PC-9 (cell line): ENCODE measurements around the gene SLC17A1. TPM values are rescaled to one million over a fixed set of nuclear protein-coding genes. Genes with fewer than 3 reads are reported as not detected.

Source experiments
- BruUV-seq: library from RNA; stranded (reverse); fragments of 400-500 nt; replicated peaks from 2 replicates; lab custom pipeline; 2021; lab: Mats Ljungman, UMichigan
- CTCF ChIA-PET: fragments of 300-600 bp; sonication (Branson Sonifier 250); formaldehyde crosslinking; loops from one replicate; lab custom pipeline; 2022; ENCODE audit warnings: antibody characterized with exemption; lab: Charles Lee
- POLR2A ChIA-PET: fragments of 300-600 bp; sonication (Branson Sonifier 250); formaldehyde crosslinking; loops from one replicate; lab custom pipeline; 2022; ENCODE audit warnings: antibody characterized with exemption; ENCODE audit not compliant: unreplicated experiment; lab: Charles Lee
- DNase-seq, 2 experiments: peaks; one replicate each; pipeline versions ENCODE4 v3.0.0 to v3.0.0-alpha.2; 2015 to 2022; ENCODE audit warnings: mixed read lengths in 1 of 2
- H2AFZ ChIP-seq: fragments of 200-600 bp; sonication (generic); 2 replicates; pipeline ENCODE4 v1.8.1; 2017; ENCODE audit warnings: antibody characterized with exemption
- H3F3A ChIP-seq: fragments of 200-600 bp; sonication (generic); 2 replicates; pipeline ENCODE4 v1.8.1; 2017; ENCODE audit warnings: antibody characterized with exemption, mild to moderate bottlenecking, low read depth; ENCODE audit not compliant: insufficient read depth
- H3K27ac ChIP-seq: fragments of 200-600 bp; sonication (generic); 2 replicates; pipeline ENCODE4 v1.6.1; 2016; ENCODE audit warnings: mixed run types
- H3K27me3 ChIP-seq: fragments of 200-600 bp; sonication (generic); 2 replicates; pipeline ENCODE4 v1.6.1; 2016; ENCODE audit warnings: low read depth, mixed run types; ENCODE audit not compliant: insufficient read depth
- H3K36me3 ChIP-seq: fragments of 200-600 bp; sonication (generic); 2 replicates; pipeline ENCODE4 v1.6.1; 2016; ENCODE audit warnings: low read depth, mixed run types
- H3K4me1 ChIP-seq: fragments of 200-600 bp; sonication (generic); replicated peaks from 2 replicates; pipeline ENCODE4 v1.6.1; 2016; ENCODE audit warnings: mixed run types; ENCODE audit not compliant: insufficient read depth
- H3K4me2 ChIP-seq: fragments of 200-600 bp; sonication (generic); 2 replicates; pipeline ENCODE4 v1.6.1; 2017; ENCODE audit warnings: mixed run types
- H3K4me3 ChIP-seq: fragments of 200-600 bp; sonication (generic); 2 replicates; pipeline ENCODE4 v1.6.1; 2016; ENCODE audit warnings: mixed run types
- H3K79me2 ChIP-seq: fragments of 200-600 bp; sonication (generic); 2 replicates; pipeline ENCODE4 v1.6.1; 2017; ENCODE audit warnings: low read depth, mixed run types
- H3K9me2 ChIP-seq: fragments of 200-600 bp; sonication (generic); 2 replicates; pipeline ENCODE4 v1.8.1; 2017; ENCODE audit warnings: mild to moderate bottlenecking; ENCODE audit not compliant: insufficient read depth
- H3K9me3 ChIP-seq: fragments of 200-600 bp; sonication (generic); 2 replicates; pipeline ENCODE4 v1.8.1; 2016; ENCODE audit warnings: low read depth; ENCODE audit not compliant: insufficient read depth
- H4K20me1 ChIP-seq: fragments of 200-600 bp; sonication (generic); 2 replicates; pipeline ENCODE4 v1.8.1; 2017; ENCODE audit not compliant: insufficient read depth
- EZH2 ChIP-seq: fragments of 200-600 bp; sonication (generic); IDR thresholded peaks from 2 replicates; pipeline ENCODE4 v1.8.0; 2017; ENCODE audit warnings: antibody characterized with exemption, low read depth
- intact Hi-C: fragments of 100-400 bp; cut with micrococcal nuclease; formaldehyde crosslinking; loops from one replicate; pipeline ENCODE4 v1.10.0; 2022; ENCODE audit not compliant: unreplicated experiment
- total RNA-seq: library from RNA; stranded (reverse); gene quantifications from 2 replicates; pipeline ENCODE4 v1.2.3, GENCODE V29; 2021
- TF ChIP-seq, protein P1 (sequence below): fragments of 200-600 bp; sonication (generic); conservative IDR thresholded peaks from 2 replicates; pipeline ENCODE4 v1.6.1; 2017; ENCODE audit warnings: mixed run types, antibody characterized with exemption, mild to moderate bottlenecking, moderate library complexity

SLC17A1 gene
- total RNA-seq, 1 experiment from 2014 or later = not detected

DNA sequence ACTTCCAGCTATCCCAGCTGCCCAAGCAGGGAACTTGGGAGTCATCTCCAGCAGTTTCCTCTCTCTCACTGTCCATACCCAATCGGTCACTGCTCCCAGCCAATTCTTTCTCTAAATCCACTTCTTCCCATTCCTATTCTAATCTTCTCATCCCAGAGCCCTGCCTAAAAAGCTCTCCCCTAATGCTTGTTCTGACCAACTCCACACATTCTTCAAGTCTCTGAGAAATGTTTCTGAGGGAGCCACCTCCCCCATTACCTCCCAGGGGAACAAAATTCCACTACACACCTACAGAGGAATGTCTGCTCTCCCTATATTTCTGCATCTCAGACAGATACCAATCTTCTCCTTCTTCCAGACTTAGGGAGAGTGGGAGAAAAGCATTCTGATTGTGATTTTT, 63.3 kb downstream of the SLC17A1 start:
- no TSS peak for BruUV-seq
- Histone ChIP-seq H2AFZ (no peak overlapping the region), H3K4me2 (no peak overlapping the region), H3K36me3 (no peaks in the 10 kb centered on the region), H3K79me2 (no peaks in the 10 kb centered on the region), H3F3A (no peaks in the 10 kb centered on the region), H3K4me1 (peaks cover 6% of the 10 kb centered on the region), H4K20me1 (no peaks in the 10 kb centered on the region), H3K9me2 (no peaks in the 10 kb centered on the region), H3K27me3 (no peaks in the 10 kb centered on the region), H3K4me3 (no peak overlapping the region), H3K27ac (no peak overlapping the region), H3K9me3 (no peaks in the 10 kb centered on the region)
- TF ChIP-seq, protein P1, sequence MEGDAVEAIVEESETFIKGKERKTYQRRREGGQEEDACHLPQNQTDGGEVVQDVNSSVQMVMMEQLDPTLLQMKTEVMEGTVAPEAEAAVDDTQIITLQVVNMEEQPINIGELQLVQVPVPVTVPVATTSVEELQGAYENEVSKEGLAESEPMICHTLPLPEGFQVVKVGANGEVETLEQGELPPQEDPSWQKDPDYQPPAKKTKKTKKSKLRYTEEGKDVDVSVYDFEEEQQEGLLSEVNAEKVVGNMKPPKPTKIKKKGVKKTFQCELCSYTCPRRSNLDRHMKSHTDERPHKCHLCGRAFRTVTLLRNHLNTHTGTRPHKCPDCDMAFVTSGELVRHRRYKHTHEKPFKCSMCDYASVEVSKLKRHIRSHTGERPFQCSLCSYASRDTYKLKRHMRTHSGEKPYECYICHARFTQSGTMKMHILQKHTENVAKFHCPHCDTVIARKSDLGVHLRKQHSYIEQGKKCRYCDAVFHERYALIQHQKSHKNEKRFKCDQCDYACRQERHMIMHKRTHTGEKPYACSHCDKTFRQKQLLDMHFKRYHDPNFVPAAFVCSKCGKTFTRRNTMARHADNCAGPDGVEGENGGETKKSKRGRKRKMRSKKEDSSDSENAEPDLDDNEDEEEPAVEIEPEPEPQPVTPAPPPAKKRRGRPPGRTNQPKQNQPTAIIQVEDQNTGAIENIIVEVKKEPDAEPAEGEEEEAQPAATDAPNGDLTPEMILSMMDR = no peak
- TF ChIP-seq EZH2 = no peak
- POLR2A ChIA-PET = no interaction called here
- DNase-seq = no peak
- CTCF ChIA-PET = interaction anchor here (0.6 kb wide), 1 partner anchor 443 kb away, joined by 3 read pairs; no protein-coding TSS in a partner anchor
- intact Hi-C loops = no loop called here

DNA sequence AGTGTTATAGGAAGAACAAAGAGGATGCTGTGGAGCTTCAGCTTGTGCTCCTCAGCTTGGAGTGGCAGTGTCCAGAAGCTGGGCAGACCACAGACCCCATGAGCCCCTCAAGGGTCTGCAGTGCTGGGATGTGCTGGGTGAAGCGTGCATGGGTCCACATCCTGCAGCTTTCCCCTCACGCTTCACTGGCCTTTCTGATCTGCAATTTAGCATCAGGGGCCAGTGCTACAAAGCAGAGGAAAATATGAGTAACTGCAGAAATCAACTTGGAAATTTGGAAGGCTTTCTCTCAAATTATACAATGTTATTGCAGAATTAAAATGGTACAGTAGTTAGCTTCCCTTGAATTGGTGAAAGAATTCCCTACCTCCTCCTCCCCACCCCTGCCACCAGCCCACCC, 67.2 kb downstream of the SLC17A1 start:
- Histone ChIP-seq H3K4me1 (no peaks in the 10 kb centered on the region; the same call in 1 of the 2 replicates), H3K27me3 (no peaks in the 10 kb centered on the region), H3K27ac (no peak overlapping the region), H3K36me3 (no peaks in the 10 kb centered on the region), H3F3A (no peaks in the 10 kb centered on the region), H3K9me3 (no peaks in the 10 kb centered on the region), H3K79me2 (no peaks in the 10 kb centered on the region), H3K9me2 (no peaks in the 10 kb centered on the region; the same call in 1 of the 2 replicates), H2AFZ (no peak overlapping the region), H4K20me1 (no peaks in the 10 kb centered on the region), H3K4me2 (no peak overlapping the region), H3K4me3 (no peak overlapping the region)
- ChIA-PET POLR2A (no interaction called here), CTCF (no interaction called here)
- BruUV-seq = no TSS peak
- TF ChIP-seq, protein P1 = no peak
- TF ChIP-seq EZH2 = no peak
- no peak for DNase-seq
- intact Hi-C loops = no loop called here

DNA sequence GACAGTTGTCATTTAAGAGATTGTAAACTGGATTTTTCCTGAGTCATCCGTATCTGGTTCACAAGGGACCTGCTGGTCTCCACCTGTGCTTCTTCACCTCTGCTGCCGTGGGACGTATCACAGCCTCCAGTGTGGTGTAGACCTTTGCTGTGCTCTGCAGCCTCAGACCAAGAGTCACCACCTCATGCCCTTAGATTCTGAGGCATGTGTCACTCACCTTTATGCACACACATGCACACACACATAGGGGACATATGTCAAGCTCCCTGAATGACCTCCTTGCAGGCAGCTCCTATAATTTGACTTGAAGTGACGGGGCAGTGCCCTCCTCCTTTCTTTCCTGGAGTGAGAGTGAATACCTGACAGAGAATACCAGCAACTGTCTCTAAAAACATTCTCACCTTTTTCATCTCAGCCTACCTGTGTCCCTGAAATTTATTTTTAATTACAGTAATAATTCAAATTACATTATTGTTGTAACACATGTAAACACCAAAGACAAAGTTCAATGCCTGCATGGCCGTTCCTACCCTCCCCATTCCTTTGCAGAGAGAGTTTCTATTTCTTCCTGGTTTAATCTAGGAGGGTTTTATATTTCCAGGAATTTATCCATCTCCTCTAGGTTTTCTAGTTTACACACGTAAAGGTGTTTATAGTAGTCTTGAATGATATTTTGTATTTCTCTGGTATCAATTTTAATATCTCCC, 73.8 kb downstream of the SLC17A1 start:
- no peaks in the 10 kb centered on the region for H3F3A ChIP-seq
- no TSS peak for BruUV-seq
- H3K4me3 ChIP-seq = no peak overlapping the region
- TF ChIP-seq, protein P1 = no peak
- TF ChIP-seq EZH2 = no peak
- H2AFZ ChIP-seq = no peak overlapping the region
- ChIA-PET POLR2A (interaction anchor here (0.6 kb wide), 1 partner anchor 210 kb away, joined by 4 read pairs; no protein-coding TSS in a partner anchor), CTCF (no interaction called here)
- no peaks in the 10 kb centered on the region for H3K27me3 ChIP-seq
- no peaks in the 10 kb centered on the region for H3K79me2 ChIP-seq
- no peak overlapping the region for H3K4me2 ChIP-seq
- H3K36me3 ChIP-seq = no peaks in the 10 kb centered on the region
- no peaks in the 10 kb centered on the region for H4K20me1 ChIP-seq
- H3K27ac ChIP-seq = no peak overlapping the region
- 0 out of 2 replicates have a peak, but pooled peaks cover 3% of the 10 kb centered on the region for H3K4me1 ChIP-seq
- intact Hi-C loops = no loop called here
- H3K9me2 ChIP-seq = no peaks in the 10 kb centered on the region; the same call in 1 of the 2 replicates
- DNase-seq = no peak
- no peaks in the 10 kb centered on the region for H3K9me3 ChIP-seq
